GM23248 (cell line): ENCODE data around the gene HELZ2.

Source experiments
- EZH2 ChIP-seq: fragments of 200-600 bp; sonication (generic); IDR thresholded peaks from 2 replicates; pipeline ENCODE4 v1.6.1; 2018; ENCODE audit warnings: antibody characterized with exemption, mild to moderate bottlenecking; ENCODE audit not compliant: insufficient read depth, poor library complexity, severe bottlenecking
- EZH2phosphoT487 ChIP-seq: fragments of 200-600 bp; sonication (generic); IDR thresholded peaks from 2 replicates; pipeline ENCODE4 v1.6.1; 2018; ENCODE audit warnings: antibody characterized with exemption, moderate library complexity, mild to moderate bottlenecking, low read depth; ENCODE audit not compliant: insufficient read depth

- no peak for TF ChIP-seq EZH2
- TF ChIP-seq EZH2phosphoT487 = no peak
Measured at GRCh38 chr20:63611646-63612045, 37.6 kb upstream of the HELZ2 start.
